ENCODE data around the gene KCTD4. TPM values are rescaled to one million over a fixed set of nuclear protein-coding genes. Genes with fewer than 3 reads are reported as not detected.
A peak's percentile ranks its signal among the peaks of the same experiment; 100 is the strongest.

Gene KCTD4
- total RNA-seq, 1 donor from 2014 or later = not detected

DNA sequence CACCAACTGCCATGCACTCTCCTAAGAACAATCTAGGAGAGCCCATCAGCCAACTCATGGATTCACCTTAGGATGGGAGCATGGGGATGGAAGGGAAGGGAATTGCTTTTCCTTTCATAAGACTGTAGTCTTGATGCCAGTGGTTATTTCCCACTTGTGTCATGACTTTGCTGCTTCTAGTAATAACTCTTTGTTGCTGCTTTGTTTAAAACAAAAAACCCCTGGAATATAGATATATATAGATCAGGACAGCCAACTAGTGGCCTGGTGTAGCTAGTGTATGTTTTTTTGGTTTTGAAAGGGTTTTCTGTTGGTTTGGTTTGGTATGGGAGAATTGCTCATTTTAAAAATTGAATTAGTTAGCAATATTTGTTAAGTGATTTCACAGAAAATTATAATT, 39.3 kb upstream of the KCTD4 start:
- Mint-ChIP-seq H3K27me3 (no peaks in the 10 kb centered on the region), H3K4me3 (no peak overlapping the region), H3K4me1 (ENCODE audit: unreplicated experiment) (peaks cover 16% of the 10 kb centered on the region), H3K36me3 (no peaks in the 10 kb centered on the region), H3K9me3 (no peaks in the 10 kb centered on the region), H3K27ac (no peak overlapping the region)
- no peak for DNase-seq (ENCODE audit: extremely low spot score, unreplicated experiment)
- TF ChIP-seq, protein P1, sequence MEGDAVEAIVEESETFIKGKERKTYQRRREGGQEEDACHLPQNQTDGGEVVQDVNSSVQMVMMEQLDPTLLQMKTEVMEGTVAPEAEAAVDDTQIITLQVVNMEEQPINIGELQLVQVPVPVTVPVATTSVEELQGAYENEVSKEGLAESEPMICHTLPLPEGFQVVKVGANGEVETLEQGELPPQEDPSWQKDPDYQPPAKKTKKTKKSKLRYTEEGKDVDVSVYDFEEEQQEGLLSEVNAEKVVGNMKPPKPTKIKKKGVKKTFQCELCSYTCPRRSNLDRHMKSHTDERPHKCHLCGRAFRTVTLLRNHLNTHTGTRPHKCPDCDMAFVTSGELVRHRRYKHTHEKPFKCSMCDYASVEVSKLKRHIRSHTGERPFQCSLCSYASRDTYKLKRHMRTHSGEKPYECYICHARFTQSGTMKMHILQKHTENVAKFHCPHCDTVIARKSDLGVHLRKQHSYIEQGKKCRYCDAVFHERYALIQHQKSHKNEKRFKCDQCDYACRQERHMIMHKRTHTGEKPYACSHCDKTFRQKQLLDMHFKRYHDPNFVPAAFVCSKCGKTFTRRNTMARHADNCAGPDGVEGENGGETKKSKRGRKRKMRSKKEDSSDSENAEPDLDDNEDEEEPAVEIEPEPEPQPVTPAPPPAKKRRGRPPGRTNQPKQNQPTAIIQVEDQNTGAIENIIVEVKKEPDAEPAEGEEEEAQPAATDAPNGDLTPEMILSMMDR (conservative IDR thresholded peaks at IDR 0.05) = no peak

DNA sequence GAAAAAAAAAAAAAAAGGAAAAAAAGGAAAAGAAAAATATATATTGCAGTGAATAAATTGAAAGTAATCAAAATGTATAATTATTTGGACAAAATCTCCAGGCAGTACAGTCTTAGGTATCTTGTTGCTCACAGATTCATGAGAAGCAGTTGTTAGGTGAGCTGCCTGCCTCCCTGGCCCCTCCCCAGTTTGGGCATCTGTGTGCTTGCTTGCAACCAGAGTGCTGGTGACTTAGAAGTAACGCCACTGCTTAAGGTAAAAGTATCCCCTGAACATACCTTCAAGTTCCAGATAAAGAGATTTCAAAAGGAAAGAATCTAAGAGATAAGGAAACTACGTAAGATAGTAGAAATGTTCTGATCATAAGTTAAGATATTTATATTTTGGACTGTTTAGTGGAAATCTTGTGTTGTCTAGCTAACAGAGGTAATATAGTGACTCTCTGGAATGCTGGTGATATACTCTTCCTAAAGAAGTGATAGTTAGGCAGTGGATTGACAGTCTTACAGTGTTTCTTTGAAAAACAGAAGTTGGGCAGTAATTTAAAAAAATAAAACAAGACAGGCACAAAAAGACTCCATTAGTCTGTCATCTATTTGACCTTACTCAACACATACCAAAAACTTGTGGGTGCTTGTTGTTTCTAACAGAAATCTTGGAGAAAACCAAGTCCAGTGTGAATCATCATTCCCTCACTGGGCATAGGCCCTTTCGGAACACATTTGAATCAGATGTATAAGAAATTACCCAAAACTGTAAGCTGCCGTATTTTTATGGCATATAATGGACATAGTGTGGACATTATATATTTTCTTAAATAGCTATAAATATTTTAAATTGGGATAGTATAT, 38.3 kb upstream of the KCTD4 start:
- Mint-ChIP-seq H3K27ac (no peak overlapping the region), H3K4me3 (no peak overlapping the region), H3K4me1 (ENCODE audit: unreplicated experiment) (peaks cover 16% of the 10 kb centered on the region), H3K9me3 (no peaks in the 10 kb centered on the region), H3K27me3 (no peaks in the 10 kb centered on the region), H3K36me3 (no peaks in the 10 kb centered on the region)
- TF ChIP-seq, protein P1 (conservative IDR thresholded peaks at IDR 0.05) = no peak
- no peak for DNase-seq (ENCODE audit: extremely low spot score, unreplicated experiment)

DNA sequence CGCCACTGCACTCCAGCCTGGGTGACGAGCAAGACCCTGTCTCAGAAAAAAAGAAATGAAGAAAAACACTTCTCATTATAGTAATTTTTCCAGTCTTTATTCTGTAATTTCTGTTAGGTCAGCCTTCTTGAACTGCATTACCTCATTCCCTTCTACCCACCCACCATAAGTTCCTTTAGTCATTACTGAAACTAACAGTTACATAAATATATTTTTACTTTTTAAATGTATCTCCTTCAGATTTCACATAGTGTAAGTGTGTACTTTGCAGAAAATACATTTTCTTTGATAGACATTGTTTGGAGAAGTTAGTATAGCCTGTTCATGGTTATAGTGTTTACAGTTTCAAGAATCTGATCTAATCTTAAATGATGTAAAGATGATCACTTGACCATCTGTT, 31.7 kb upstream of the KCTD4 start:
- Mint-ChIP-seq H3K9me3 (no peaks in the 10 kb centered on the region), H3K4me1 (ENCODE audit: unreplicated experiment) (peaks cover 12% of the 10 kb centered on the region), H3K4me3 (no peak overlapping the region), H3K27ac (no peak overlapping the region), H3K36me3 (peaks cover 15% of the 10 kb centered on the region), H3K27me3 (no peaks in the 10 kb centered on the region)
- DNase-seq (ENCODE audit: extremely low spot score, unreplicated experiment) = no peak
- TF ChIP-seq, protein P1 (conservative IDR thresholded peaks at IDR 0.05) = no peak

DNA sequence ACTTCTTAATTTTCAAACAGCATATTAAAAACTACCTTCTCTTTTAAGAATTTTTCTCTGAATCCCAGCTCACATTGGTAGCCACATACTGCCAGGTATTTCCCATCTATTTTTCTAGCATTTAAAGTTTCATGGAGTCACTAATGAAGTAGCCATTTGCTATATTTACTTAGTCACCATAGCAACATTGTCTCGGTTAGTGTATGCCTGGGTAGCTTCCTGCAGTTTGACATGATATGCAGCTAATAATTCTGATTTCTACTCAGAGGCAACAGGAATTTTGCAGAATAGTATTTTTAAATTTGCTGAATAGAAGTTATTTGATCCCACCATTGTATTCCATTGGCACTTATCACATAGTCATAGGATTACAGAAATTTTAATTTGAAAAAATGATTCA, 30.9 kb upstream of the KCTD4 start:
- H3K36me3 Mint-ChIP-seq = peaks cover 15% of the 10 kb centered on the region
- TF ChIP-seq, protein P1 (conservative IDR thresholded peaks at IDR 0.05) = no peak
- H3K27ac Mint-ChIP-seq = peak overlapping the region; percentile 69
- DNase-seq (ENCODE audit: extremely low spot score, unreplicated experiment) = no peak
- no peaks in the 10 kb centered on the region for H3K27me3 Mint-ChIP-seq
- peaks cover 12% of the 10 kb centered on the region for H3K4me1 Mint-ChIP-seq (ENCODE audit: unreplicated experiment)
- no peaks in the 10 kb centered on the region for H3K9me3 Mint-ChIP-seq
- H3K4me3 Mint-ChIP-seq = no peak overlapping the region

DNA sequence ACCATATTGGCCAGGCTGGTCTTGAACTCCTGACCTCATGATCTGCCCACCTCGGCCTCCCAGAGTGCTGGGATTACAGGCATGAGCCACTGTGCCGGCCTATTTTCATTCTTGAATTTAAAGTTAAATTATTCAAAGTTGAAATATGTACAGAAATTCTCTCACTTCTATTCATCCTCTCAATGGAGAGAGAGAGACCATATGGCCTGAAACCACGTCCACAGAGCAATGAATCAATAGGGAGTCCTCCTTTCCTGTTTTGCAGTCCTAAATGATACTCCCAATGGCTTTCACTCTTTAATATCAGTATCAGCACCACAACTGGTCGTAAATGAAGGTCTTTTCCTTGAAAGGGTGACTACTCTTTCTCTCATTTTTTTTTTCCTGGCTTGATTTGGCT, 30.5 kb upstream of the KCTD4 start:
- no peak overlapping the region for H3K4me3 Mint-ChIP-seq
- DNase-seq (ENCODE audit: extremely low spot score, unreplicated experiment) = no peak
- H3K27ac Mint-ChIP-seq = peak overlapping the region; percentile 69
- no peaks in the 10 kb centered on the region for H3K27me3 Mint-ChIP-seq
- H3K36me3 Mint-ChIP-seq = peaks cover 15% of the 10 kb centered on the region
- TF ChIP-seq, protein P1 (conservative IDR thresholded peaks at IDR 0.05) = no peak
- H3K4me1 Mint-ChIP-seq (ENCODE audit: unreplicated experiment) = peaks cover 12% of the 10 kb centered on the region
- no peaks in the 10 kb centered on the region for H3K9me3 Mint-ChIP-seq
